Adrenal gland (tissue), 12 donors: Measurements from ENCODE around the gene CACHD1. TPM values are rescaled to one million over a fixed set of nuclear protein-coding genes. Genes with fewer than 3 reads are reported as not detected.
A peak's percentile ranks its signal among the peaks of the same experiment; 100 is the strongest.

ENCODE experiments used
- DNase-seq, 7 donors: peaks; one replicate each; pipeline ENCODE4 v3.0.0-alpha.2; 2019 to 2020
- H3K27ac ChIP-seq, 5 donors: fragments of 200-600 bp; sonication (generic) in 4 of 5; 1 replicate in 3 of 5; 2 replicates in 2 of 5; pipeline versions ENCODE4 v1.5.1 to v1.8.0; 2016 to 2020; ENCODE audit warnings: mild to moderate bottlenecking in 1 of 5
- H3K27me3 ChIP-seq: fragments of 200-600 bp; 2 replicates; pipeline ENCODE4 v1.8.0; 2021
- H3K36me3 ChIP-seq, 2 donors: fragments of 200-600 bp; replicated peaks in 1 of 2; 1 replicate in 1 of 2; 2 replicates in 1 of 2; pipeline versions ENCODE4 v1.5.1 to v1.8.0; 2018 to 2022
- H3K4me1 ChIP-seq, 2 donors: fragments of 200-600 bp; replicated peaks in 1 of 2; 1 replicate in 1 of 2; 2 replicates in 1 of 2; pipeline versions ENCODE4 v1.5.1 to v1.8.0; 2018 to 2021
- H3K4me3 ChIP-seq, 4 donors: fragments of 200-600 bp; sonication (generic) in 3 of 4; one replicate each; pipeline ENCODE4 v1.5.1; 2016 to 2018
- H3K9me3 ChIP-seq, 3 donors: fragments of 200-600 bp; sonication (generic) in 1 of 3; replicated peaks in 1 of 3; 1 replicate in 2 of 3; 2 replicates in 1 of 3; pipeline versions ENCODE4 v1.5.1 to v1.8.0; 2016 to 2021
- POLR2A ChIP-seq, 2 donors: fragments of 450-650 bp; IDR thresholded peaks; one replicate each; pipeline ENCODE4 v1.6.1; 2017; ENCODE audit warnings: antibody characterized with exemption in 2 of 2, mild to moderate bottlenecking in 2 of 2, moderate library complexity in 1 of 2
- WGBS, 4 donors: extraction: QIAGEN DNeasy Blood & Tissue Kit in 2 of 4; methylation state at CpG; one replicate each; pipeline versions ENCODE4 v1.1.5 to v1.1.7; 2013 to 2017; 5-methylcytosine and 5-hydroxymethylcytosine counted together
- intact Hi-C, 2 donors: fragments of 100-400 bp; cut with DNase I; formaldehyde crosslinking; loops; one replicate each; pipeline versions ENCODE4 v1.14.1 to v1.15.0; 2022 to 2023
- polyA plus RNA-seq, 3 donors: library from polyadenylated mRNA; stranded (reverse); fragments of 200-250 nt in 2 of 3; fragments of 350-450 nt in 1 of 3; fragmentation: Illumina TruSeq in 1 of 3; extraction: RNeasy Lipid Tissue Mini Kit (QIAGEN cat#74804) in 1 of 3; gene quantifications; one replicate each; pipeline ENCODE4 v1.2.3, GENCODE V29; 2013 to 2014
- total RNA-seq, 9 donors: library from RNA; depleted of rRNA in 4 of 9; stranded (reverse); fragments of >200 nt in 4 of 9; fragments of 120-200 nt in 1 of 9; fragmentation: NEBNext Ultra II Directional in 1 of 9; extraction: Animal tissue kit (Norgen Biotek cat#: 25700) in 1 of 9; gene quantifications; one replicate each; pipeline versions ENCODE4 v1.1.0 to v1.2.4, GENCODE V29; 2013 to 2023
- TF ChIP-seq, protein P1 (sequence below), 6 experiments: fragments of 450-650 bp in 4 of 6; fragments of 200-600 bp in 2 of 6; sonication (generic) in 1 of 6; IDR thresholded peaks; 1 replicate in 5 of 6; 2 replicates in 1 of 6; pipeline versions ENCODE4 v1.5.1 to v1.8.0; 2016 to 2021; ENCODE audit warnings: antibody characterized with exemption in 6 of 6, mild to moderate bottlenecking in 2 of 6, moderate library complexity in 1 of 6
- donor health status: healthy with polysubstance abuse.
- donor health status: Bipolar disorder and iron deficiency.
- donor health status: DM: yes; HTN: yes; CAD: no.
- donor health status: DM: no; HTN: no; CAD: no.
- donor health status: DM: no; HTN: no; CAD: no.
- donor health status: DM: yes; HTN: yes; CAD: no.

CACHD1 gene
- total and polyA plus RNA-seq, 12 donors: 14.8 to 43.1 (median 24.0) TPM

DNA sequence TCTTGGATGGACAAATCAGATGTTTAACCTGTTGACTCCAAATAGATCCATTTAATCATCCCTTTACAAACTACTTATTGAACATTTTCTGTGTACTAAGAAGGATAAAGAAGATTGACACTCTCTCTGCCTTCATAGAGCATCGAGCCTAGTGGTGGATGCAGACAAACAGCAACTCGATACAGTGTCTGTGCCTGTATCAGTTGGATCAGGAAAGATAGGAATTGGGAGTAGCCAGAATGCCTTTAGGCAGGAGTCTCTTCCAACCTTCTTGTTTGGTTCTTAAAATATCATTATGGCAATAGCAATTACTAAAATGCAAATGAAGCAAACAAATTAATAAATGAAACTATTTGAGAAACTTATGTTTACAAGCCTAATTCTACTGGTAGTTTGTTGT, 185.9 kb downstream of the CACHD1 start:
- H3K27me3 ChIP-seq: no peaks in the 10 kb centered on the region
- WGBS, 4 donors: 76 to 92% (median 88%) methylated on average over 2 of the region's 2 CpGs
- no peak for TF ChIP-seq POLR2A (IDR thresholded peaks at IDR 0.05)
- TF ChIP-seq, protein P1, sequence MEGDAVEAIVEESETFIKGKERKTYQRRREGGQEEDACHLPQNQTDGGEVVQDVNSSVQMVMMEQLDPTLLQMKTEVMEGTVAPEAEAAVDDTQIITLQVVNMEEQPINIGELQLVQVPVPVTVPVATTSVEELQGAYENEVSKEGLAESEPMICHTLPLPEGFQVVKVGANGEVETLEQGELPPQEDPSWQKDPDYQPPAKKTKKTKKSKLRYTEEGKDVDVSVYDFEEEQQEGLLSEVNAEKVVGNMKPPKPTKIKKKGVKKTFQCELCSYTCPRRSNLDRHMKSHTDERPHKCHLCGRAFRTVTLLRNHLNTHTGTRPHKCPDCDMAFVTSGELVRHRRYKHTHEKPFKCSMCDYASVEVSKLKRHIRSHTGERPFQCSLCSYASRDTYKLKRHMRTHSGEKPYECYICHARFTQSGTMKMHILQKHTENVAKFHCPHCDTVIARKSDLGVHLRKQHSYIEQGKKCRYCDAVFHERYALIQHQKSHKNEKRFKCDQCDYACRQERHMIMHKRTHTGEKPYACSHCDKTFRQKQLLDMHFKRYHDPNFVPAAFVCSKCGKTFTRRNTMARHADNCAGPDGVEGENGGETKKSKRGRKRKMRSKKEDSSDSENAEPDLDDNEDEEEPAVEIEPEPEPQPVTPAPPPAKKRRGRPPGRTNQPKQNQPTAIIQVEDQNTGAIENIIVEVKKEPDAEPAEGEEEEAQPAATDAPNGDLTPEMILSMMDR (IDR thresholded peaks at IDR 0.05): no peak
- H3K4me1 ChIP-seq: no peaks in the 10 kb centered on the region
- no peak overlapping the region for H3K4me3 ChIP-seq
- intact Hi-C loops: loop anchor here in 1 of 2 donors (10.0 kb wide), 1 partner anchor 181 kb away; the partner anchor contains the start of gene CACHD1
- DNase-seq: no peak
- H3K9me3 ChIP-seq: no peaks in the 10 kb centered on the region
- no peak overlapping the region for H3K27ac ChIP-seq
- H3K36me3 ChIP-seq: peaks cover 0 to 21% of the 10 kb centered on the region in 2 donors

DNA sequence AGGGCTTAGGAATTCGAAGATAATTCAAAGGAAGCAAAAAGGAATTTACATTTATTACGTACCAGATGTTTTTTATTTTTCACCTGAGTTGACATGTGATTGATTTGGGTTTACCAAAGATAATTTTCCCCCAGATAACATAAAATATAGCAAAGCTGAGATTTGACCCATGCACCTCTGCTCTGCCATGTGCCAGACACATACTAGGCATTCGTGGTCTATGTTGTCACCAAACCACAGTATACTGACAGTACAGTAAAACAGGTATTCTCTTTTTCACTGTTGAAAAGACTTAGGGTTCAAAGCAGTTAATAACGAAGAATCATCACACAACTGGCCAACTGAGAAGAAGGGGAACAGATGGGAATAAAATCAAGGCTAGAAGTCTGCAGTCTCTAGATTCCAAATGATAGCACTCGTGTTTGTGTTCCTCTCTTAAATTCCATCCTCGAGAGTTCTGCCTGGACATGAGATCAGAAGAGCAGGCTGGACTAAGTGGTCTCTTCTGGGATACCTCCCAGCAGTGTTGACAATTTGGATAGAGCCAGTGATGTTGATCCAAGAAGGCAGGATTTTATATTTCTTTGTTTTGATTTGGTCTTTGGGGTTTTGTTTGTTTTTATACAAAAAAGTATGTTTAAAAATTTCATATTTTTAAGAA, 189.7 kb downstream of the CACHD1 start:
- H3K4me3 ChIP-seq: no peak overlapping the region
- no peak for TF ChIP-seq POLR2A (IDR thresholded peaks at IDR 0.05)
- TF ChIP-seq, protein P1 (IDR thresholded peaks at IDR 0.05): no peak
- intact Hi-C loops: loop anchor here (10.0 kb wide), 2 partner anchors 185 to 285 kb away; partner anchors contain the start of gene CACHD1 (in 1 of the 2)
- H3K36me3 ChIP-seq: peaks cover 0 to 39% of the 10 kb centered on the region in 2 donors
- H3K27ac ChIP-seq: no peak overlapping the region
- H3K27me3 ChIP-seq: no peaks in the 10 kb centered on the region
- WGBS, 4 donors: 74 to 84% (median 79%) methylated on average over 6 of the region's 6 CpGs
- H3K9me3 ChIP-seq: no peaks in the 10 kb centered on the region
- DNase-seq: no peak
- no peaks in the 10 kb centered on the region for H3K4me1 ChIP-seq

DNA sequence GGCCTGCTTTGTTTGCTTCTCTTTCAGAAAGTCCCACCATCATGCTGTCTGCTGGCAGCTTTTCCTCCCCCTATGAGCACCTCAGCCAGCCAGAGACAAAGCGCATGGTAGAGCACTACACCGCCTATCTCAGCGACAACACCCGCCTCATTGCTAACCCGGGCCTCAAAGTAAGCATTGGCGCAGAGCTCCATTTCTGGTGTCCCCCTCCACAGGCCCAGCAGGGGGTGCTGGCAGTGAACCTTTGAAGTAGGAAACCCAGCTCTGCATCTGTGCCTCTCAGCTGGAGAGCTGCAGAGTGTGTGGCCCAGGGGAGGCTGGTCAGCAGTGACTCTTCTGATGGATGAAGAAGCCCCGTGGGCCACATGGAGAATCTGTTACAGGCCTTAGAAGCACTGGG, 193.7 kb downstream of the CACHD1 start:
- WGBS, 4 donors: 86 to 91% (median 89%) methylated on average over 6 to 7 of the region's 7 CpGs
- Histone ChIP-seq H3K9me3 (no peaks in the 10 kb centered on the region), H3K27me3 (no peaks in the 10 kb centered on the region), H3K4me3 (no peak overlapping the region), H3K27ac (no peak overlapping the region), H3K36me3 (peaks cover 0 to 37% of the 10 kb centered on the region in 2 donors), H3K4me1 (no peaks in the 10 kb centered on the region)
- DNase-seq: peak in 1 of 7 donors; percentile 14
- intact Hi-C loops: loop anchor here in 1 of 2 donors (10.0 kb wide), 1 partner anchor 289 kb away; no protein-coding TSS in a partner anchor
- TF ChIP-seq, protein P1 (IDR thresholded peaks at IDR 0.05): peak in 2 of 6 experiments; percentile 11 to 23
- TF ChIP-seq POLR2A (IDR thresholded peaks at IDR 0.05): no peak

DNA sequence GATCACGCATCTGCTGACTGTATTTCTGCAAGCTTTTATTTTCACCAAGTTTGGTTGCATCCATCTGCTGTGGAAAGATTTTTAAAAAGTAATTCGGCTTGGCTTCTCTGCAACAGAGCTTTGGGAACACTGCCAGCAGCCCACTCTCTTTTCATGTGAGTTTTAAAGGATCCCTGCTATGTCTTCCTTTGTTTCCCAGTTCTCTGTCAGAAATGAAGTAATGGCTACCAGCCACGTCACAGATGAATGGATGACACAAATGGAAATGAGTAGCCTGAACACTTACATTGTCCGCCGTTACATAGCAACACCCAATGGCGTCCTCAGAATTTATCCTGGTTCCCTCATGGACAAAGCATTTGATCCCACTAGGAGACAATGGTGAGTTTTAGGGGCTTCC, 194.4 kb downstream of the CACHD1 start:
- Histone ChIP-seq H3K9me3 (no peaks in the 10 kb centered on the region), H3K27me3 (no peaks in the 10 kb centered on the region), H3K27ac (no peak overlapping the region), H3K4me1 (no peaks in the 10 kb centered on the region), H3K4me3 (no peak overlapping the region), H3K36me3 (peaks cover 0 to 30% of the 10 kb centered on the region in 2 donors)
- intact Hi-C loops: loop anchor here in 1 of 2 donors (10.0 kb wide), 1 partner anchor 289 kb away; no protein-coding TSS in a partner anchor
- 87 to 91% (median 89%) methylated on average over 6 of the region's 6 CpGs for WGBS, 4 donors
- TF ChIP-seq, protein P1 (IDR thresholded peaks at IDR 0.05): no peak
- no peak for TF ChIP-seq POLR2A (IDR thresholded peaks at IDR 0.05)
- no peak for DNase-seq
